Esophagus (tissue), 2 donors: ENCODE results near the gene TENT4A. TPM values are rescaled to one million over a fixed set of nuclear protein-coding genes. Genes with fewer than 3 reads are reported as not detected.
"Not testable (repeated sequence)": the region's sequence is repeated elsewhere in the genome, so short reads cannot be mapped to it uniquely, and the experiment has no call there.

Experiments
- H3K27ac ChIP-seq, 2 donors: one replicate each; pipeline ENCODE4 v1.5.1; 2013; ENCODE audit warnings: low read depth in 2 of 2, mild to moderate bottlenecking in 2 of 2, inconsistent platforms in 1 of 2, low read length in 1 of 2, moderate library complexity in 1 of 2
- H3K27me3 ChIP-seq, 2 donors: one replicate each; pipeline ENCODE4 v1.6.1; 2013; ENCODE audit warnings: low read length in 2 of 2, control low read depth in 1 of 2, mild to moderate bottlenecking in 1 of 2; ENCODE audit not compliant: insufficient read depth in 2 of 2, control insufficient read depth in 1 of 2
- H3K36me3 ChIP-seq, 2 donors: one replicate each; pipeline ENCODE4 v1.6.1; 2013; ENCODE audit warnings: low read length in 1 of 2; ENCODE audit not compliant: control insufficient read depth in 2 of 2, insufficient read depth in 2 of 2
- H3K4me1 ChIP-seq, 2 donors: one replicate each; pipeline ENCODE4 v1.6.1; 2013; ENCODE audit warnings: low read length in 1 of 2; ENCODE audit not compliant: control insufficient read depth in 2 of 2, insufficient read depth in 2 of 2
- H3K4me3 ChIP-seq, 2 donors: one replicate each; pipeline ENCODE4 v1.5.1; 2013; ENCODE audit warnings: low read length in 2 of 2, mild to moderate bottlenecking in 2 of 2, low read depth in 1 of 2, moderate library complexity in 1 of 2
- H3K9me3 ChIP-seq, 2 donors: one replicate each; pipeline ENCODE4 v1.6.1; 2013; ENCODE audit warnings: mild to moderate bottlenecking in 2 of 2, low read depth in 1 of 2, low read length in 1 of 2, moderate library complexity in 1 of 2; ENCODE audit not compliant: control insufficient read depth in 2 of 2, insufficient read depth in 1 of 2
- WGBS, 2 donors: extraction: QIAGEN DNeasy Blood & Tissue Kit; methylation state at CpG; one replicate each; pipeline ENCODE4 v1.1.7; 2013; 5-methylcytosine and 5-hydroxymethylcytosine counted together
- polyA plus RNA-seq, 2 donors: library from polyadenylated mRNA; stranded (reverse); fragments of 200-250 nt; gene quantifications; one replicate each; pipeline ENCODE4 v1.2.3, GENCODE V29; 2013
- donor health status: healthy with polysubstance abuse.
- donor health status: Bipolar disorder and iron deficiency.

TENT4A gene
- polyA plus RNA-seq, 2 donors = 7.9 to 8.9 TPM

GRCh38 chr5:6770826-6771607, 57.8 kb downstream of the TENT4A start:
- Histone ChIP-seq H3K4me3 (no peak overlapping the region), H3K36me3 (peaks cover 0 to 2% of the 10 kb centered on the region in 2 donors), H3K4me1 (peaks cover 0 to 7% of the 10 kb centered on the region in 2 donors), H3K9me3 (peaks cover 0 to 3% of the 10 kb centered on the region in 2 donors), H3K27me3 (no peaks in the 10 kb centered on the region), H3K27ac (no peak overlapping the region)
- 85 to 89% methylated on average over 11 of the region's 11 CpGs for WGBS, 2 donors

DNA sequence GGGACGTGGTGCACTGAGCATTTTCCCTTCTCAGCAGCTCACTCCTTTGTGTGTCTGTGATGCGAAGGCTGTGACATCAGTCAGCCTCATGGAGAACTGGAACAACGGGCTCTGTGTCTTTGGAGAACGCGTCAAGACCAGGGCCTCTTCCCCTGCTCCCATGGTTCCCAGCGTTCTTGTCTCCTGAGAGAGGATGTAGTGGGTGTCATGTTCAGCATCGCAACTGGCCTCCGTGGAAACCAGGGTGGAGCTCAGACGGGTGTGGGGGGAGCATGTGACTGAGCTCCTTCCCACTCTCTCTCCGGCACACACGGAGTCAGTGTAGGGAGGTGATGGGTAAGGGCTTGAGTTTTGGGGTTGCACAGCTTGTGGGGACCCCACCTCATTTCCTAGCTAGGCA, 59.7 kb downstream of the TENT4A start:
- H3K4me3 ChIP-seq = no peak overlapping the region
- H3K27me3 ChIP-seq = no peaks in the 10 kb centered on the region
- no peak overlapping the region for H3K27ac ChIP-seq
- H3K36me3 ChIP-seq = peaks cover 0 to 2% of the 10 kb centered on the region in 2 donors
- 81 to 84% methylated on average over 11 of the region's 11 CpGs for WGBS, 2 donors
- H3K9me3 ChIP-seq = peaks cover 0 to 3% of the 10 kb centered on the region in 2 donors
- no peaks in the 10 kb centered on the region for H3K4me1 ChIP-seq

DNA sequence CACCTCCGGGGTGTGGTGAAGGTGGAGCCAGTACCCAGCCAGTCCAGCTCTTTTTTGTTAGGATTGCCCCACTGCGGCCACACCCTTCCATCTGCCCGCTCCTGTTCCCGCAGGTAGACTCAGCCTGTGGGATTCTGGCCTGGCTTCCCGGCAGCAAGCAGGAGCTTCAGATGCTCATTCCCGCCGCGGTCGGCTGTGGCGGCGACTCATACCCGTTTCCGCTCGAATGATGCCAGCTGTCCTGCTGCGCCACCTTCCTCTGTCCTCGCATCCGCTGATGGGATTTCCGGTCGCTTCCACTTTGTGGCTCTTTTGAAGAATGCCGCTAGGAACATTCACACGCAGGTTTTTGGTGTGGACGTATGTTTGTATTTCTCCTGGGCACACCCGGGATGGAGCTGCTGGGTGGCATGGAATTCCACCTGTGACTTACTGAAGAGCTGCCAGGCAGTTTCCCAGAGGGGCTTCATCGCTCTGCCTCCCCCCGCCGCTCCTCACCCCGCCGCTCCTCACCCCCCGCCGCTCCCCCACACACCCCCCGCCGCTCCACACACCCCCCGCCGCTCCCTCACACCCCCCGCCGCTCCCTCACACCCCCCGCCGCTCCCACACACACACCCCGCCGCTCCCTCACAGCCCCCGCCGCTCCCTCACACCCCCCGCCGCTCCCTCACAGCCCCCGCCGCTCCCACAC, 60.3 kb downstream of the TENT4A start:
- Histone ChIP-seq H3K4me1 (no peaks in the 10 kb centered on the region), H3K9me3 (peaks cover 0 to 3% of the 10 kb centered on the region in 2 donors), H3K27ac (no peak overlapping the region), H3K36me3 (peaks cover 0 to 2% of the 10 kb centered on the region in 2 donors), H3K4me3 (no peak overlapping the region), H3K27me3 (no peaks in the 10 kb centered on the region)
- WGBS, 2 donors = 78 to 93% methylated on average over 23 to 32 of the region's 46 CpGs

DNA sequence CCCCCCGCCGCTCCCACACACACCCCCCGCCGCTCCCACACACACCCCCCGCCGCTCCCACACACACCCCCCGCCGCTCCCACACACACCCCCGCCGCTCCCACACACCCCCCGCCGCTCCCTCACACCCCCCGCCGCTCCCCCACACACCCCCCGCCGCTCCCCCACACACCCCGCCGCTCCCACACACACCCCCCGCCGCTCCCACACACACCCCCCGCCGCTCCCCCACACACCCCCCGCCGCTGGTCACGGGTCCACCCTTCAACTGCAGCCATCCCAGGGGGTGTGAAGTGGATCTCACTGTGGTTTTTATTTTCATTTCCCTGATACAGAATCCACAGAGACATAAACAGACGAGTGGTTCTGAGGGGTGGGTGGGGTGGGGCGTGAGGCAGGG, 61.0 kb downstream of the TENT4A start:
- H3K27ac ChIP-seq, H3K36me3 ChIP-seq, H3K4me1 ChIP-seq, H3K9me3 ChIP-seq, H3K27me3 ChIP-seq, H3K4me3 ChIP-seq: not testable (repeated sequence)
- WGBS, 2 donors = 63 to 91% methylated on average over 9 to 13 of the region's 27 CpGs

DNA sequence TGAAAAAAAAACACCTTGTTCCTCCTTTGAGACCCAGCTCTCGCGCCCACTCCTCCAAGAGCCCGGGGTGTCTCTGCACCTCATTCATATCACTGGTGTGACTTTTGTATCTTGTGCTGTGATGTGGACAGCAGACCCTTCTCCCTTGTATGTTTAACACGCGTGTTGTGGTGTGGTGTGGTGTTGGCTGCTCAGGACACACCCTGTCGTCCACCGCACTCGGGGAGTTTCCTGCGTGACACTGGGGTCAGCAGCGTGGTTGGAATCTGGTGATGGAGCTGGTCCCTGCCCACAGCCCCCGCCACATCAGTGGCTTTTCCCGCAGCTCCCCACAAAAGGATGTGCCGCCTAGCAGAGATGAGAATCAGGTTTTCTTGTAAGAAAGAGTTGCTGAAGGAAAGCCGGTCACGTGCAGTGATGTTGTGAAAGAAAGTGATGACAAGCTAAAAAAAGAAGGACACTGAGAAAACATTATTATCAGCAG, 61.5 kb downstream of the TENT4A start:
- WGBS, 2 donors = 59 to 78% methylated on average over 15 of the region's 15 CpGs
- Histone ChIP-seq H3K27ac (no peak overlapping the region), H3K27me3 (no peaks in the 10 kb centered on the region), H3K4me3 (no peak overlapping the region), H3K9me3 (peaks cover 0 to 3% of the 10 kb centered on the region in 2 donors), H3K4me1 (no peaks in the 10 kb centered on the region), H3K36me3 (no peaks in the 10 kb centered on the region)

- Histone ChIP-seq H3K4me3 (no peak overlapping the region), H3K27me3 (no peaks in the 10 kb centered on the region), H3K9me3 (peaks cover 0 to 3% of the 10 kb centered on the region in 2 donors), H3K27ac (no peak overlapping the region), H3K4me1 (no peaks in the 10 kb centered on the region), H3K36me3 (no peaks in the 10 kb centered on the region)
- WGBS, 2 donors = 68 to 69% methylated on average over 17 of the region's 17 CpGs
Measured at GRCh38 chr5:6775571-6775970, 62.3 kb downstream of the TENT4A start.

DNA sequence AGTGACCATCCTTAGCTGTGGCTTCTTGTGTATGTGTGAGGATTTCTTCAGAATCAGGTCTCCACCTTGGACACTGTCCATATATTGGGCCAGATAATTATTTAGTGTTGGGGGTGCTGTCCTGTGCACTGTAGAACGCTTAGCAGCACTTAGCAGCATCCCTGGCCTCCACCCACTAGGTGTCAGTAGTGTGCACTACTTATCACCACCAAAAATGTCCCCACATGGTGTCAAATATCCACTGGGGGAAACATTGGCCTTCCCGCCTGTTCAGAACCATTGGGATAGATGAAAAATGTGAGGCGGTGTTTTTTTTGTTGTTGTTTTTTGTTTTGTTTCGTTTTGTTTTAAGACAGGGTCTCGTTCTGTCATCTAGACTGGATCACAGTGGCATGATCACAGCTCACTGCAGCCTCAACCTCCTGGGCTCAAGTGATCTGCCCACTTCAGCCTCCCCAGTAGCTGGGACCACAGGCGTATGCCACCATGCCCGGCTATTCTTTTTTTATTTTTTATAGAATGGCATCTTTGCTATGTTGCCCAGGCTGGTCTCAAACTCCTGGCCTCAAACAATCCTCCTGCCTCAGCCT, 67.7 kb downstream of the TENT4A start:
- H3K9me3 ChIP-seq = no peaks in the 10 kb centered on the region
- no peak overlapping the region for H3K27ac ChIP-seq
- whole genome bisulfite sequencing, 2 donors = 90 to 93% methylated on average over 7 of the region's 7 CpGs
- no peaks in the 10 kb centered on the region for H3K4me1 ChIP-seq
- no peaks in the 10 kb centered on the region for H3K27me3 ChIP-seq
- H3K36me3 ChIP-seq = no peaks in the 10 kb centered on the region
- H3K4me3 ChIP-seq = no peak overlapping the region

GRCh38 chr5:6781716-6782115, 68.5 kb downstream of the TENT4A start:
- Histone ChIP-seq H3K27ac (no peak overlapping the region), H3K4me3 (no peak overlapping the region), H3K36me3 (no peaks in the 10 kb centered on the region), H3K9me3 (no peaks in the 10 kb centered on the region), H3K27me3 (no peaks in the 10 kb centered on the region), H3K4me1 (no peaks in the 10 kb centered on the region)
- WGBS, 2 donors = 79 to 80% methylated on average over 3 of the region's 3 CpGs

- Histone ChIP-seq H3K9me3 (no peaks in the 10 kb centered on the region), H3K27ac (no peak overlapping the region), H3K4me1 (no peaks in the 10 kb centered on the region), H3K36me3 (no peaks in the 10 kb centered on the region), H3K27me3 (no peaks in the 10 kb centered on the region), H3K4me3 (no peak overlapping the region)
- WGBS, 2 donors = 91 to 94% methylated on average over 2 of the region's 2 CpGs
Measured at GRCh38 chr5:6783787-6784186, 70.6 kb downstream of the TENT4A start.
